ENCODE data around the gene TATDN2. TPM values are rescaled to one million over a fixed set of nuclear protein-coding genes. Genes with fewer than 3 reads are reported as not detected.

TATDN2 gene
- total RNA-seq, 1 donor = 19.2 TPM

DNA sequence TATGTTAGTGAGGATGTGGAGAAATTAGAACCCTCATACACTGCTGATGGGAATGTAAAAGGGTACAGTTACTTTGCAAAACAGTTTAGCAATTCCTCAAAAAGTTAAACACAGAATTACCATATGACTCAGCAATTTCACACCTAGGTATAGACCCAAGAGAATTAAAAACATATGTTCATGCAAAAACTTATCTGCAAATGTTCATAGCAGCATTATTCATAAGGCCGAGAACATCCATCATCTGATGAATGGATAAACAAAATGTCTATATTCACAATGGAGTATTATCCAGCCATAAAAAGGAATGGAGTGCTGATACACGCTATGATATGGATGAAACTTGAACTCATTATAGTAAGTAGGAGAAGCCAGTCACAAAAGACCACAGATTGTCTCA, 62.3 kb downstream of the TATDN2 start:
- no peaks in the 10 kb centered on the region for H3K27me3 ChIP-seq (ENCODE audit: insufficient read depth, low read length)
- DNase-seq (ENCODE audit: insufficient read length, low spot score, missing footprints) = no peak
- peaks cover 94% of the 10 kb centered on the region for H3K36me3 ChIP-seq (ENCODE audit: insufficient read depth, low read length)
- no peaks in the 10 kb centered on the region for H3K9me3 ChIP-seq (ENCODE audit: low read depth, low read length)
- no peaks in the 10 kb centered on the region for H3K4me1 ChIP-seq (ENCODE audit: insufficient read depth, low read length)
- no peak overlapping the region for H3K4me2 ChIP-seq (ENCODE audit: insufficient read depth, low read length)
- TF ChIP-seq, protein P1, sequence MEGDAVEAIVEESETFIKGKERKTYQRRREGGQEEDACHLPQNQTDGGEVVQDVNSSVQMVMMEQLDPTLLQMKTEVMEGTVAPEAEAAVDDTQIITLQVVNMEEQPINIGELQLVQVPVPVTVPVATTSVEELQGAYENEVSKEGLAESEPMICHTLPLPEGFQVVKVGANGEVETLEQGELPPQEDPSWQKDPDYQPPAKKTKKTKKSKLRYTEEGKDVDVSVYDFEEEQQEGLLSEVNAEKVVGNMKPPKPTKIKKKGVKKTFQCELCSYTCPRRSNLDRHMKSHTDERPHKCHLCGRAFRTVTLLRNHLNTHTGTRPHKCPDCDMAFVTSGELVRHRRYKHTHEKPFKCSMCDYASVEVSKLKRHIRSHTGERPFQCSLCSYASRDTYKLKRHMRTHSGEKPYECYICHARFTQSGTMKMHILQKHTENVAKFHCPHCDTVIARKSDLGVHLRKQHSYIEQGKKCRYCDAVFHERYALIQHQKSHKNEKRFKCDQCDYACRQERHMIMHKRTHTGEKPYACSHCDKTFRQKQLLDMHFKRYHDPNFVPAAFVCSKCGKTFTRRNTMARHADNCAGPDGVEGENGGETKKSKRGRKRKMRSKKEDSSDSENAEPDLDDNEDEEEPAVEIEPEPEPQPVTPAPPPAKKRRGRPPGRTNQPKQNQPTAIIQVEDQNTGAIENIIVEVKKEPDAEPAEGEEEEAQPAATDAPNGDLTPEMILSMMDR (IDR thresholded peaks at IDR 0.05; ENCODE audit: extremely low read depth, low read depth, low read length) = no peak
- H3K79me2 ChIP-seq (ENCODE audit: insufficient read depth, low read length) = peaks cover 40% of the 10 kb centered on the region
- H3K27ac ChIP-seq (ENCODE audit: low read depth, low read length) = no peak overlapping the region
- no peak overlapping the region for H3K4me3 ChIP-seq (ENCODE audit: insufficient read depth, low read length)
- no peak overlapping the region for H2AFZ ChIP-seq (ENCODE audit: low read length)
- peaks cover 52% of the 10 kb centered on the region for H4K20me1 ChIP-seq (ENCODE audit: insufficient read depth, low read length)

GRCh38 chr3:10311710-10312109, 63.5 kb downstream of the TATDN2 start:
- H3K36me3 ChIP-seq (ENCODE audit: insufficient read depth, low read length) = peaks cover 94% of the 10 kb centered on the region
- no peak overlapping the region for H3K4me2 ChIP-seq (ENCODE audit: insufficient read depth, low read length)
- H2AFZ ChIP-seq (ENCODE audit: low read length) = no peak overlapping the region
- no peak overlapping the region for H3K4me3 ChIP-seq (ENCODE audit: insufficient read depth, low read length)
- peaks cover 63% of the 10 kb centered on the region for H4K20me1 ChIP-seq (ENCODE audit: insufficient read depth, low read length)
- no peaks in the 10 kb centered on the region for H3K4me1 ChIP-seq (ENCODE audit: insufficient read depth, low read length)
- H3K9me3 ChIP-seq (ENCODE audit: low read depth, low read length) = no peaks in the 10 kb centered on the region
- H3K79me2 ChIP-seq (ENCODE audit: insufficient read depth, low read length) = peaks cover 51% of the 10 kb centered on the region
- no peaks in the 10 kb centered on the region for H3K27me3 ChIP-seq (ENCODE audit: insufficient read depth, low read length)
- TF ChIP-seq, protein P1 (IDR thresholded peaks at IDR 0.05; ENCODE audit: extremely low read depth, low read depth, low read length) = no peak
- no peak for DNase-seq (ENCODE audit: insufficient read length, low spot score, missing footprints)
- no peak overlapping the region for H3K27ac ChIP-seq (ENCODE audit: low read depth, low read length)

DNA sequence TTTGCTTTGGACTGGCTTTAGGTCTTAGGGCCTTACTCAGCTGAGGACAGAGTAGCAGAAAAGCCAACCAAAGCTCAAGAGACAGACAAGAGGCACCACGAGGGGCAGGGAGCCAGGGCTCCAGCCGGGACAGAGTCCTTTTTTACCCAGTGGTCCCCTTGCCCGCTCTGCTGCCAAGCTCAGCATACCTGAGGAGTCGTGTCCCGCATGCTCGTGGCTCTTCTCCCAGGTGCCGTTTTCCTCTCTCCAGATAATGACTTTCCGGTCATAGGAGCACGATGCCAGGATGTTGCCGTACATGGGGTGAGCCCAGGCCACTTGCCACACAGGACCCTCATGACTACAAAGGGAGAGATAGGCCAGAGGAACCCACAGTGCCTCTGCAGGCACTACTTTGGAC, 64.1 kb downstream of the TATDN2 start:
- TF ChIP-seq, protein P1 (IDR thresholded peaks at IDR 0.05; ENCODE audit: extremely low read depth, low read depth, low read length) = no peak
- H3K36me3 ChIP-seq (ENCODE audit: insufficient read depth, low read length) = peaks cover 95% of the 10 kb centered on the region
- no peaks in the 10 kb centered on the region for H3K9me3 ChIP-seq (ENCODE audit: low read depth, low read length)

GRCh38 chr3:10312861-10313260, 64.6 kb downstream of the TATDN2 start:
- H3K4me1 ChIP-seq (ENCODE audit: insufficient read depth, low read length) = peaks cover under 1% of the 10 kb centered on the region
- H3K27ac ChIP-seq (ENCODE audit: low read depth, low read length) = no peak overlapping the region
- peaks cover 61% of the 10 kb centered on the region for H3K79me2 ChIP-seq (ENCODE audit: insufficient read depth, low read length)
- TF ChIP-seq, protein P1 (IDR thresholded peaks at IDR 0.05; ENCODE audit: extremely low read depth, low read depth, low read length) = no peak
- no peaks in the 10 kb centered on the region for H3K9me3 ChIP-seq (ENCODE audit: low read depth, low read length)
- peaks cover 95% of the 10 kb centered on the region for H3K36me3 ChIP-seq (ENCODE audit: insufficient read depth, low read length)
- no peak overlapping the region for H2AFZ ChIP-seq (ENCODE audit: low read length)
- H3K4me3 ChIP-seq (ENCODE audit: insufficient read depth, low read length) = no peak overlapping the region
- DNase-seq (ENCODE audit: insufficient read length, low spot score, missing footprints) = no peak
- H3K27me3 ChIP-seq (ENCODE audit: insufficient read depth, low read length) = no peaks in the 10 kb centered on the region
- H4K20me1 ChIP-seq (ENCODE audit: insufficient read depth, low read length) = peaks cover 70% of the 10 kb centered on the region
- no peak overlapping the region for H3K4me2 ChIP-seq (ENCODE audit: insufficient read depth, low read length)

More for the DNA sequence above, 64.1 kb downstream of the TATDN2 start:
- Histone ChIP-seq H4K20me1 (ENCODE audit: insufficient read depth, low read length) (peaks cover 68% of the 10 kb centered on the region), H3K4me3 (ENCODE audit: insufficient read depth, low read length) (no peak overlapping the region), H2AFZ (ENCODE audit: low read length) (no peak overlapping the region), H3K4me1 (ENCODE audit: insufficient read depth, low read length) (no peaks in the 10 kb centered on the region), H3K27ac (ENCODE audit: low read depth, low read length) (no peak overlapping the region), H3K27me3 (ENCODE audit: insufficient read depth, low read length) (no peaks in the 10 kb centered on the region), H3K79me2 (ENCODE audit: insufficient read depth, low read length) (peaks cover 56% of the 10 kb centered on the region), H3K4me2 (ENCODE audit: insufficient read depth, low read length) (no peak overlapping the region)
- DNase-seq (ENCODE audit: insufficient read length, low spot score, missing footprints) = no peak
